OCI-M1 (cell line): ENCODE measurements around the gene TMEM74B.

Source experiments
- DNase-seq: peaks from one replicate; lab custom pipeline; 2025; lab: John Stamatoyannopoulos, UW

TMEM74B gene

GRCh38 chr20:1137236-1137635 lies 47.5 kb downstream of the TMEM74B start:
- no peak for DNase-seq

- no peak for DNase-seq
These were observed 49.9 kb downstream of the TMEM74B start for GRCh38 chr20:1134836-1135235.

- DNase-seq: no peak
These were observed 50.4 kb downstream of the TMEM74B start for GRCh38 chr20:1134355-1134754.

- DNase-seq: peak; percentile 29
These were observed 53.4 kb downstream of the TMEM74B start for GRCh38 chr20:1131354-1131753.

GRCh38 chr20:1130847-1131246 lies 53.9 kb downstream of the TMEM74B start:
- DNase-seq: peak; percentile 92
